ENCODE data around the gene FAM98A.

DNA sequence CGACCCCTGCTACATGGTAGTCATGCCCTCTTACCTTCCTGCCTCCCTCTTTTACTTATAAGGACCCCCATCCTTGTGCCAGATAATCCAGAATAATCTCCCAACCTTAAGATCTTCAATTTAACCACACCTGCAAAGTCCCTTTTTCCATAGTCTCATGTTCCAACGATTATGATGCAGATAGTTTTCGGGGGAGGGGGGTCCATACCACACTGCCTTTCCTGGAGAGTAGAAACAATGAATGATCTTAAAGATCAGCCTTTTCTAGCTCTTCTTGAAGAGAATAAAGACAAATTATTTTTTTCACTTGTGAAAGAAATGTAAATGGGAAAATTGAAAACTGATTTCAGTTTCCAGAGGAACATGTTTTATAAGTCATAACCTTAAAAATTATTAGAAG lies 4.3 kb upstream of the FAM98A start:
- TF ChIP-seq, protein P1, sequence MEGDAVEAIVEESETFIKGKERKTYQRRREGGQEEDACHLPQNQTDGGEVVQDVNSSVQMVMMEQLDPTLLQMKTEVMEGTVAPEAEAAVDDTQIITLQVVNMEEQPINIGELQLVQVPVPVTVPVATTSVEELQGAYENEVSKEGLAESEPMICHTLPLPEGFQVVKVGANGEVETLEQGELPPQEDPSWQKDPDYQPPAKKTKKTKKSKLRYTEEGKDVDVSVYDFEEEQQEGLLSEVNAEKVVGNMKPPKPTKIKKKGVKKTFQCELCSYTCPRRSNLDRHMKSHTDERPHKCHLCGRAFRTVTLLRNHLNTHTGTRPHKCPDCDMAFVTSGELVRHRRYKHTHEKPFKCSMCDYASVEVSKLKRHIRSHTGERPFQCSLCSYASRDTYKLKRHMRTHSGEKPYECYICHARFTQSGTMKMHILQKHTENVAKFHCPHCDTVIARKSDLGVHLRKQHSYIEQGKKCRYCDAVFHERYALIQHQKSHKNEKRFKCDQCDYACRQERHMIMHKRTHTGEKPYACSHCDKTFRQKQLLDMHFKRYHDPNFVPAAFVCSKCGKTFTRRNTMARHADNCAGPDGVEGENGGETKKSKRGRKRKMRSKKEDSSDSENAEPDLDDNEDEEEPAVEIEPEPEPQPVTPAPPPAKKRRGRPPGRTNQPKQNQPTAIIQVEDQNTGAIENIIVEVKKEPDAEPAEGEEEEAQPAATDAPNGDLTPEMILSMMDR (IDR thresholded peaks at IDR 0.05) = no peak
- TF ChIP-seq POLR2A (IDR thresholded peaks at IDR 0.05) = no peak

Measured in adrenal gland (tissue), 5 donors.